Ishikawa (cell line): ENCODE measurements around the gene HTRA1.

Source experiments
- CEBPB ChIP-seq: IDR thresholded peaks from 2 replicates; pipeline ENCODE4 v1.6.1; 2012
- CREB1 ChIP-seq: IDR thresholded peaks from 2 replicates; pipeline ENCODE4 v1.6.1; 2012; ENCODE audit warnings: low read depth
- EGR1 ChIP-seq: IDR thresholded peaks from 2 replicates; pipeline ENCODE4 v1.6.1; 2012
- EP300 ChIP-seq: IDR thresholded peaks from 2 replicates; pipeline ENCODE4 v1.6.1; 2012; ENCODE audit warnings: borderline replicate concordance
- FOXM1 ChIP-seq: IDR thresholded peaks from 2 replicates; pipeline ENCODE4 v1.6.1; 2012; ENCODE audit warnings: low read depth, borderline replicate concordance
- NFIC ChIP-seq: IDR thresholded peaks from 2 replicates; pipeline ENCODE4 v1.6.1; 2012
- RAD21 ChIP-seq: IDR thresholded peaks from 2 replicates; pipeline ENCODE4 v1.6.1; 2012; ENCODE audit warnings: low read depth
- TAF1 ChIP-seq: IDR thresholded peaks from 2 replicates; pipeline ENCODE4 v1.6.1; 2012; ENCODE audit warnings: low read depth, mild to moderate bottlenecking
- TCF12 ChIP-seq: IDR thresholded peaks from 2 replicates; pipeline ENCODE4 v1.6.1; 2012; ENCODE audit warnings: low read depth
- TEAD4 ChIP-seq: IDR thresholded peaks from 2 replicates; pipeline ENCODE4 v1.6.1; 2012
- YY1 ChIP-seq: IDR thresholded peaks from 2 replicates; pipeline ENCODE4 v1.6.1; 2012; ENCODE audit warnings: low read depth
- ZBTB7A ChIP-seq: IDR thresholded peaks from 2 replicates; pipeline ENCODE4 v1.6.1; 2012; ENCODE audit warnings: low read depth
- TF ChIP-seq, protein P1 (sequence below): IDR thresholded peaks from 2 replicates; pipeline ENCODE4 v1.6.1; 2012
- TF ChIP-seq, protein P2 (sequence below): IDR thresholded peaks from 2 replicates; pipeline ENCODE4 v1.6.1; 2012
- TF ChIP-seq, protein P3 (sequence below): IDR thresholded peaks from 2 replicates; pipeline ENCODE4 v1.6.1; 2012; ENCODE audit warnings: low read depth, mild to moderate bottlenecking

The HTRA1 gene

DNA sequence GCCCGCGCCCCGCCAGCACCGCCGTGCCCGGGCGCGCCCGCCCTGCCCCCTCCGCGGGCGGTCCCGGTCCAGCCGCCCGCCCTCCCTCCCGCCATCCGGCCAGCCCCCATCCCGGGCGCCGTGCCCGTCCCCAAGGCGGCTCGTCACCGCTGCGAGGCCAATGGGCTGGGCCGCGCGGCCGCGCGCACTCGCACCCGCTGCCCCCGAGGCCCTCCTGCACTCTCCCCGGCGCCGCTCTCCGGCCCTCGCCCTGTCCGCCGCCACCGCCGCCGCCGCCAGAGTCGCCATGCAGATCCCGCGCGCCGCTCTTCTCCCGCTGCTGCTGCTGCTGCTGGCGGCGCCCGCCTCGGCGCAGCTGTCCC, at the start of gene HTRA1:
TSS of gene HTRA1 (plus strand) at position 187 of the 362 bp plus-strand sequence. CDS start at position 287, 100 bp downstream.
- TF ChIP-seq TEAD4 (no peak; the same call in 1 of the 2 replicates), EGR1 (no peak), TAF1 (no peak; the same call in 1 of the 2 replicates), NFIC (no peak), EP300 (no peak), YY1 (no peak; the same call in 1 of the 2 replicates), FOXM1 (no peak), CREB1 (no peak), TCF12 (no peak)
- TF ChIP-seq, protein P1, sequence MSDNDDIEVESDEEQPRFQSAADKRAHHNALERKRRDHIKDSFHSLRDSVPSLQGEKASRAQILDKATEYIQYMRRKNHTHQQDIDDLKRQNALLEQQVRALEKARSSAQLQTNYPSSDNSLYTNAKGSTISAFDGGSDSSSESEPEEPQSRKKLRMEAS: no peak; the same call in 1 of the 2 replicates

DNA sequence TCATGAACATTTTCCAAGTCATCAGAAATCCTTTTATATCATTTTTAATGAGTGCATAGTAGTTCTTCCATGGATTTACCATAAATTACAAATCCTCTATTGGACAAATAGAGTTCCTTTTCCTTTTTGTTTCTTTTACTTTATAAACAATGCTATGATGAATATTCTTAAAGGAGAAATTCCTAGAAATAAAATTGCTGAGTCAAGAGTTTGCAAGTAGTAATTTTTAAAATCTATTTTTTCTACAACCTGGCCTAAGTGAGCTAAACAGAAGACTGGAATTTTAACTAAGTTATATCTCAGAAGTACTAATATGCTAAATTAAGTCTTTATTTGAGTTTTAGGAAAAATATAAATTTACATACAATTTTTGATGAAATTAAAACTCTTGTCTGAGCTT, 48.0 kb upstream of the HTRA1 start:
- TF ChIP-seq TAF1: no peak
- TF ChIP-seq CREB1: no peak
- TF ChIP-seq, protein P2, sequence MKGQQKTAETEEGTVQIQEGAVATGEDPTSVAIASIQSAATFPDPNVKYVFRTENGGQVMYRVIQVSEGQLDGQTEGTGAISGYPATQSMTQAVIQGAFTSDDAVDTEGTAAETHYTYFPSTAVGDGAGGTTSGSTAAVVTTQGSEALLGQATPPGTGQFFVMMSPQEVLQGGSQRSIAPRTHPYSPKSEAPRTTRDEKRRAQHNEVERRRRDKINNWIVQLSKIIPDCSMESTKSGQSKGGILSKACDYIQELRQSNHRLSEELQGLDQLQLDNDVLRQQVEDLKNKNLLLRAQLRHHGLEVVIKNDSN: no peak
- TF ChIP-seq YY1: no peak
- TF ChIP-seq TCF12: no peak
- TF ChIP-seq NFIC: no peak
- TF ChIP-seq, protein P1: no peak
- no peak for TF ChIP-seq FOXM1
- TF ChIP-seq, protein P3, sequence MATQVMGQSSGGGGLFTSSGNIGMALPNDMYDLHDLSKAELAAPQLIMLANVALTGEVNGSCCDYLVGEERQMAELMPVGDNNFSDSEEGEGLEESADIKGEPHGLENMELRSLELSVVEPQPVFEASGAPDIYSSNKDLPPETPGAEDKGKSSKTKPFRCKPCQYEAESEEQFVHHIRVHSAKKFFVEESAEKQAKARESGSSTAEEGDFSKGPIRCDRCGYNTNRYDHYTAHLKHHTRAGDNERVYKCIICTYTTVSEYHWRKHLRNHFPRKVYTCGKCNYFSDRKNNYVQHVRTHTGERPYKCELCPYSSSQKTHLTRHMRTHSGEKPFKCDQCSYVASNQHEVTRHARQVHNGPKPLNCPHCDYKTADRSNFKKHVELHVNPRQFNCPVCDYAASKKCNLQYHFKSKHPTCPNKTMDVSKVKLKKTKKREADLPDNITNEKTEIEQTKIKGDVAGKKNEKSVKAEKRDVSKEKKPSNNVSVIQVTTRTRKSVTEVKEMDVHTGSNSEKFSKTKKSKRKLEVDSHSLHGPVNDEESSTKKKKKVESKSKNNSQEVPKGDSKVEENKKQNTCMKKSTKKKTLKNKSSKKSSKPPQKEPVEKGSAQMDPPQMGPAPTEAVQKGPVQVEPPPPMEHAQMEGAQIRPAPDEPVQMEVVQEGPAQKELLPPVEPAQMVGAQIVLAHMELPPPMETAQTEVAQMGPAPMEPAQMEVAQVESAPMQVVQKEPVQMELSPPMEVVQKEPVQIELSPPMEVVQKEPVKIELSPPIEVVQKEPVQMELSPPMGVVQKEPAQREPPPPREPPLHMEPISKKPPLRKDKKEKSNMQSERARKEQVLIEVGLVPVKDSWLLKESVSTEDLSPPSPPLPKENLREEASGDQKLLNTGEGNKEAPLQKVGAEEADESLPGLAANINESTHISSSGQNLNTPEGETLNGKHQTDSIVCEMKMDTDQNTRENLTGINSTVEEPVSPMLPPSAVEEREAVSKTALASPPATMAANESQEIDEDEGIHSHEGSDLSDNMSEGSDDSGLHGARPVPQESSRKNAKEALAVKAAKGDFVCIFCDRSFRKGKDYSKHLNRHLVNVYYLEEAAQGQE: no peak
- TF ChIP-seq ZBTB7A: no peak
- no peak for TF ChIP-seq TEAD4

DNA sequence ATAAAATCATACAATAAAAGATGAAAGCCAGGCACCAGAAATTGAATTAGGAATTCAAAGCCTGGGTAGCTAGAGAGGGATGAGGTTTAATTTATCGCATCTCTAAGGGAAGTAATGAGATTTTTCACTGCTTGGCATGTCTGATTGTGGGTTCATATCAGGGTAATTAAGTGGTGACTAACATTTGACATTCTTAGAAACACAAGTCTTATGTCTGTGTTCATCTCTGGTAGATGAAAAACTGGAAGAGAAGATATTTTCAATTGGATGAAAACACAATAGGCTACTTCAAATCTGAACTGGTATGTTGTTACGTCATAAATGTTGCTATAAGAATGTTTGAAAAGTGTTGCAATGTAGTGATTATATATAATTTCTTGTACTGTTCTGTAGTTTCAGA, 43.7 kb upstream of the HTRA1 start:
- TF ChIP-seq TAF1: no peak
- TF ChIP-seq, protein P2: no peak
- TF ChIP-seq, protein P3: no peak
- TF ChIP-seq CEBPB: no peak
- TF ChIP-seq, protein P1: no peak
- no peak for TF ChIP-seq TEAD4
- TF ChIP-seq CREB1: no peak
- TF ChIP-seq EP300: no peak
- TF ChIP-seq YY1: no peak
- TF ChIP-seq NFIC: no peak
- no peak for TF ChIP-seq RAD21
- no peak for TF ChIP-seq EGR1
- TF ChIP-seq FOXM1: no peak
- TF ChIP-seq ZBTB7A: no peak
- TF ChIP-seq TCF12: no peak

DNA sequence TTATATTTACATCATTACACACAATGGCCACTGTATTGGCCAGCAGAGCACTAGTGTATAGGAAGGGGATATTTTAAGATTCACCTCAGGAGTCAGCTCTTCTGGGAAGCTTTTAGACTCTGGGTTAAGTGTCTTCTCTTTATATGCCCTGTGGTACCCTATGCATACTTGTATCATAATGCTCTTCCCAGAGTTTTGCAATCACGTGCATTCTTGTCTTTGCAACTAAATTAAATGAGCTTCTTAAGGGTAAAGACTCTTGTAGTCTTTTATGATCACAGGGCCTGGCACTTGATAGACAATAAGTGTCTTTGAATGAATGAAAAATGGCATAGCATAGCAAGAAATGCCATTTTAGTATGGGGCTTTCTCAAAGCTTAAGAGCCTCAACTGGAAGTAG, 42.3 kb upstream of the HTRA1 start:
- no peak for TF ChIP-seq FOXM1
- no peak for TF ChIP-seq TCF12
- TF ChIP-seq YY1: no peak
- TF ChIP-seq, protein P1: no peak
- no peak for TF ChIP-seq NFIC
- TF ChIP-seq, protein P3: no peak
- no peak for TF ChIP-seq RAD21
- no peak for TF ChIP-seq ZBTB7A
- no peak for TF ChIP-seq TAF1
